Right renal pelvis (tissue), 4 donors: Measurements from ENCODE around the gene PRKD3. TPM values are rescaled to one million over a fixed set of nuclear protein-coding genes. Genes with fewer than 3 reads are reported as not detected.

Experiments used
- polyA plus RNA-seq, 4 donors: library from polyadenylated mRNA; unstranded; fragments of 120-200 nt; gene quantifications; one replicate each; pipeline ENCODE4 v1.2.1, GENCODE V29; 2013; ENCODE audit not compliant: insufficient read length in 4 of 4

PRKD3 gene
- polyA plus RNA-seq, 4 donors = 46.0 to 56.3 (median 54.1) TPM

Other genes starting within 250 kb of the PRKD3 start
- gene HEATR5B, start 240.5 kb downstream of the PRKD3 start, polyA plus RNA-seq = 10 to 100 TPM; 20.3 to 23.8 (median 22.8) TPM
- 10 to 100 TPM in 3 of 4 donors, 1 to 10 TPM in 1; 8.7 to 11.5 (median 10.4) TPM for gene GPATCH11, start 240.3 kb downstream of the PRKD3 start, polyA plus RNA-seq
- 10 to 100 TPM; 29.5 to 39.7 (median 38.1) TPM for gene EIF2AK2, start 167.9 kb downstream of the PRKD3 start, polyA plus RNA-seq
- not detected for gene SULT6B1, start 136.2 kb downstream of the PRKD3 start, polyA plus RNA-seq
- gene CEBPZOS, start 128.3 kb downstream of the PRKD3 start, polyA plus RNA-seq = 10 to 100 TPM; 49.8 to 68.2 (median 61.7) TPM
- 10 to 100 TPM; 70.7 to 89.1 (median 83.6) TPM for gene CEBPZ, start 93.2 kb downstream of the PRKD3 start, polyA plus RNA-seq
- 10 to 100 TPM; 20.8 to 27.7 (median 22.7) TPM for gene NDUFAF7, start 93.2 kb downstream of the PRKD3 start, polyA plus RNA-seq
- gene QPCT, start 19.8 kb upstream of the PRKD3 start, polyA plus RNA-seq = 10 to 100 TPM; 12.3 to 16.5 (median 15.2) TPM